HEK293 (cell line): ENCODE data around the gene EXD2.

Experiments used
- CTCF ChIA-PET: fragments of 350-600 bp; formaldehyde crosslinking; extraction: SDS; loops from one replicate; lab custom pipeline; 2021; ENCODE audit warnings: antibody characterized with exemption; lab: Yijun Ruan, JAX
- POLR2A ChIA-PET: fragments of 300-600 bp; formaldehyde crosslinking; extraction: SDS; loops from one replicate; lab custom pipeline; 2020; ENCODE audit warnings: antibody characterized with exemption, inconsistent platforms; lab: Yijun Ruan, JAX
- H3K27ac ChIP-seq: fragments of 200-500 bp; sonication (Bioruptor generic); 2 replicates; pipeline ENCODE4 v1.5.1; 2014; ENCODE audit warnings: low read depth, low read length, control low read depth, inconsistent platforms; ENCODE audit errors: extremely low read depth
- H3K36me3 ChIP-seq, 2 experiments: fragments of 200-500 bp in 1 of 2; sonication (Bioruptor generic) in 1 of 2; 1 replicate in 1 of 2; 2 replicates in 1 of 2; pipeline ENCODE4 v1.5.1; 2014 to 2017; ENCODE audit warnings: inconsistent platforms in 2 of 2, low read length in 2 of 2; ENCODE audit not compliant: control insufficient read depth in 2 of 2, insufficient read depth in 1 of 2
- H3K4me1 ChIP-seq: fragments of 200-500 bp; sonication (Bioruptor generic); 2 replicates; pipeline ENCODE4 v1.5.1; 2014; ENCODE audit warnings: mild to moderate bottlenecking, low read length, inconsistent platforms; ENCODE audit not compliant: control insufficient read depth, insufficient read depth
- H3K4me3 ChIP-seq: 2 replicates; pipeline ENCODE4 v1.5.1; 2011; ENCODE audit warnings: low read depth, mild to moderate bottlenecking, control low read depth, low read length, moderate library complexity
- H3K9me3 ChIP-seq: fragments of 200-500 bp; sonication (Bioruptor generic); 2 replicates; pipeline ENCODE4 v1.5.1; 2014; ENCODE audit warnings: low read depth, low read length, inconsistent platforms; ENCODE audit not compliant: control insufficient read depth, insufficient read depth
- HOXA7 ChIP-seq: sonication (generic); formaldehyde crosslinking; IDR thresholded peaks from 2 replicates; pipeline ENCODE4 v1.8.1; 2022; ENCODE audit warnings: missing genetic modification reagents, borderline replicate concordance
- KLF1 ChIP-seq: fragments of 450-650 bp; formaldehyde crosslinking; IDR thresholded peaks from 2 replicates; pipeline ENCODE4 v1.5.1; 2016; ENCODE audit warnings: missing biosample characterization, missing genetic modification characterization
- KLF10 ChIP-seq: fragments of 450-650 bp; IDR thresholded peaks from 2 replicates; pipeline ENCODE4 v1.5.1; 2018; ENCODE audit warnings: missing biosample characterization, mild to moderate bottlenecking, missing genetic modification characterization
- REPIN1 ChIP-seq: fragments of 450-650 bp; formaldehyde crosslinking; IDR thresholded peaks from 2 replicates; pipeline ENCODE4 v1.5.1; 2017; ENCODE audit warnings: missing biosample characterization, missing genetic modification characterization, low read depth
- SALL2 ChIP-seq: fragments of 450-650 bp; formaldehyde crosslinking; IDR thresholded peaks from 2 replicates; pipeline ENCODE4 v1.5.0; 2017; ENCODE audit warnings: missing biosample characterization, mild to moderate bottlenecking, missing genetic modification characterization, borderline replicate concordance
- ZBTB1 ChIP-seq: fragments of 450-650 bp; formaldehyde crosslinking; IDR thresholded peaks from 2 replicates; pipeline ENCODE4 v1.5.1; 2016; ENCODE audit warnings: missing biosample characterization, missing genetic modification characterization
- ZNF157 ChIP-seq: fragments of 450-650 bp; formaldehyde crosslinking; IDR thresholded peaks from 2 replicates; pipeline ENCODE4 v1.5.1; 2016; ENCODE audit warnings: missing biosample characterization, missing genetic modification characterization
- ZNF19 ChIP-seq: fragments of 450-650 bp; formaldehyde crosslinking; IDR thresholded peaks from 2 replicates; pipeline ENCODE4; 2016; ENCODE audit warnings: missing biosample characterization, missing genetic modification characterization, low read depth
- ZNF274 ChIP-seq, 2 experiments: fragments of 200-500 bp in 1 of 2; fragments of 450-650 bp in 1 of 2; sonication (Bioruptor generic) in 1 of 2; formaldehyde crosslinking in 1 of 2; IDR thresholded peaks; 2 replicates each; pipeline versions ENCODE4 v1.5.1 to v1.6.1; 2014 to 2016; ENCODE audit warnings: borderline replicate concordance in 1 of 2, inconsistent platforms in 1 of 2, low read length in 1 of 2, missing biosample characterization in 1 of 2, missing genetic modification characterization in 1 of 2
- ZNF350 ChIP-seq: fragments of 450-650 bp; formaldehyde crosslinking; IDR thresholded peaks from 2 replicates; pipeline ENCODE4 v1.5.0; 2017; ENCODE audit warnings: missing biosample characterization, mild to moderate bottlenecking, missing genetic modification characterization
- ZNF404 ChIP-seq: fragments of 450-650 bp; formaldehyde crosslinking; IDR thresholded peaks from 2 replicates; pipeline ENCODE4 v1.5.1; 2017; ENCODE audit warnings: missing biosample characterization, missing genetic modification characterization
- ZNF514 ChIP-seq: fragments of 450-650 bp; formaldehyde crosslinking; IDR thresholded peaks from 2 replicates; pipeline ENCODE4 v1.5.1; 2016; ENCODE audit warnings: missing biosample characterization, missing genetic modification characterization
- ZNF549 ChIP-seq: fragments of 450-650 bp; IDR thresholded peaks from 2 replicates; pipeline ENCODE4 v1.5.1; 2018; ENCODE audit warnings: missing biosample characterization, missing genetic modification characterization, mild to moderate bottlenecking, inconsistent platforms, moderate library complexity
- ZNF664 ChIP-seq: fragments of 450-650 bp; formaldehyde crosslinking; IDR thresholded peaks from 2 replicates; pipeline ENCODE4 v1.5.1; 2016; ENCODE audit warnings: missing biosample characterization, missing genetic modification characterization
- ZNF704 ChIP-seq: fragments of 450-650 bp; formaldehyde crosslinking; IDR thresholded peaks from 2 replicates; pipeline ENCODE4 v1.5.1; 2016; ENCODE audit warnings: missing biosample characterization, missing genetic modification characterization
- ZNF792 ChIP-seq: fragments of 450-650 bp; formaldehyde crosslinking; IDR thresholded peaks from 2 replicates; pipeline ENCODE4 v1.5.1; 2016; ENCODE audit warnings: missing biosample characterization, missing genetic modification characterization
- ZNF837 ChIP-seq: fragments of 450-650 bp; formaldehyde crosslinking; IDR thresholded peaks from 2 replicates; pipeline ENCODE4 v1.5.1; 2016; ENCODE audit warnings: missing biosample characterization, missing genetic modification characterization
- TF ChIP-seq, protein P1 (sequence below): fragments of 450-650 bp; formaldehyde crosslinking; IDR thresholded peaks from 2 replicates; pipeline ENCODE4 v1.5.1; 2016; ENCODE audit warnings: missing biosample characterization, missing genetic modification characterization, borderline replicate concordance
- TF ChIP-seq, protein P2 (sequence below): fragments of 450-650 bp; formaldehyde crosslinking; IDR thresholded peaks from 2 replicates; pipeline ENCODE4 v1.5.1; 2016; ENCODE audit warnings: missing biosample characterization, missing genetic modification characterization
- TF ChIP-seq, protein P3 (sequence below): fragments of 450-650 bp; formaldehyde crosslinking; IDR thresholded peaks from 2 replicates; pipeline ENCODE4 v1.5.1; 2016; ENCODE audit warnings: missing biosample characterization, missing genetic modification characterization
- TF ChIP-seq, protein P4 (sequence below): fragments of 450-650 bp; formaldehyde crosslinking; IDR thresholded peaks from 2 replicates; pipeline ENCODE4 v1.5.1; 2017; ENCODE audit warnings: missing biosample characterization, missing genetic modification characterization

EXD2 gene

GRCh38 chr14:69247676-69248440 lies 56.6 kb downstream of the EXD2 start (continued):
- TF ChIP-seq, protein P1, sequence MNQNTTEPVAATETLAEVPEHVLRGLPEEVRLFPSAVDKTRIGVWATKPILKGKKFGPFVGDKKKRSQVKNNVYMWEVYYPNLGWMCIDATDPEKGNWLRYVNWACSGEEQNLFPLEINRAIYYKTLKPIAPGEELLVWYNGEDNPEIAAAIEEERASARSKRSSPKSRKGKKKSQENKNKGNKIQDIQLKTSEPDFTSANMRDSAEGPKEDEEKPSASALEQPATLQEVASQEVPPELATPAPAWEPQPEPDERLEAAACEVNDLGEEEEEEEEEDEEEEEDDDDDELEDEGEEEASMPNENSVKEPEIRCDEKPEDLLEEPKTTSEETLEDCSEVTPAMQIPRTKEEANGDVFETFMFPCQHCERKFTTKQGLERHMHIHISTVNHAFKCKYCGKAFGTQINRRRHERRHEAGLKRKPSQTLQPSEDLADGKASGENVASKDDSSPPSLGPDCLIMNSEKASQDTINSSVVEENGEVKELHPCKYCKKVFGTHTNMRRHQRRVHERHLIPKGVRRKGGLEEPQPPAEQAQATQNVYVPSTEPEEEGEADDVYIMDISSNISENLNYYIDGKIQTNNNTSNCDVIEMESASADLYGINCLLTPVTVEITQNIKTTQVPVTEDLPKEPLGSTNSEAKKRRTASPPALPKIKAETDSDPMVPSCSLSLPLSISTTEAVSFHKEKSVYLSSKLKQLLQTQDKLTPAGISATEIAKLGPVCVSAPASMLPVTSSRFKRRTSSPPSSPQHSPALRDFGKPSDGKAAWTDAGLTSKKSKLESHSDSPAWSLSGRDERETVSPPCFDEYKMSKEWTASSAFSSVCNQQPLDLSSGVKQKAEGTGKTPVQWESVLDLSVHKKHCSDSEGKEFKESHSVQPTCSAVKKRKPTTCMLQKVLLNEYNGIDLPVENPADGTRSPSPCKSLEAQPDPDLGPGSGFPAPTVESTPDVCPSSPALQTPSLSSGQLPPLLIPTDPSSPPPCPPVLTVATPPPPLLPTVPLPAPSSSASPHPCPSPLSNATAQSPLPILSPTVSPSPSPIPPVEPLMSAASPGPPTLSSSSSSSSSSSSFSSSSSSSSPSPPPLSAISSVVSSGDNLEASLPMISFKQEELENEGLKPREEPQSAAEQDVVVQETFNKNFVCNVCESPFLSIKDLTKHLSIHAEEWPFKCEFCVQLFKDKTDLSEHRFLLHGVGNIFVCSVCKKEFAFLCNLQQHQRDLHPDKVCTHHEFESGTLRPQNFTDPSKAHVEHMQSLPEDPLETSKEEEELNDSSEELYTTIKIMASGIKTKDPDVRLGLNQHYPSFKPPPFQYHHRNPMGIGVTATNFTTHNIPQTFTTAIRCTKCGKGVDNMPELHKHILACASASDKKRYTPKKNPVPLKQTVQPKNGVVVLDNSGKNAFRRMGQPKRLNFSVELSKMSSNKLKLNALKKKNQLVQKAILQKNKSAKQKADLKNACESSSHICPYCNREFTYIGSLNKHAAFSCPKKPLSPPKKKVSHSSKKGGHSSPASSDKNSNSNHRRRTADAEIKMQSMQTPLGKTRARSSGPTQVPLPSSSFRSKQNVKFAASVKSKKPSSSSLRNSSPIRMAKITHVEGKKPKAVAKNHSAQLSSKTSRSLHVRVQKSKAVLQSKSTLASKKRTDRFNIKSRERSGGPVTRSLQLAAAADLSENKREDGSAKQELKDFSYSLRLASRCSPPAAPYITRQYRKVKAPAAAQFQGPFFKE (tag by site-specific recombination), result no peak
- TF ChIP-seq ZNF404 (tag by site-specific recombination) (no peak), KLF10 (tag by site-specific recombination) (no peak), ZNF792 (tag by site-specific recombination) (no peak), ZNF549 (no peak), ZNF350 (no peak), ZNF157 (tag by site-specific recombination) (no peak), HOXA7 (CRISPR knock-in tag) (no peak), ZNF704 (tag by site-specific recombination) (no peak), SALL2 (tag by site-specific recombination) (no peak), REPIN1 (no peak), ZBTB1 (no peak), ZNF837 (tag by site-specific recombination) (no peak), KLF1 (tag by site-specific recombination) (no peak)
- TF ChIP-seq, protein P2, sequence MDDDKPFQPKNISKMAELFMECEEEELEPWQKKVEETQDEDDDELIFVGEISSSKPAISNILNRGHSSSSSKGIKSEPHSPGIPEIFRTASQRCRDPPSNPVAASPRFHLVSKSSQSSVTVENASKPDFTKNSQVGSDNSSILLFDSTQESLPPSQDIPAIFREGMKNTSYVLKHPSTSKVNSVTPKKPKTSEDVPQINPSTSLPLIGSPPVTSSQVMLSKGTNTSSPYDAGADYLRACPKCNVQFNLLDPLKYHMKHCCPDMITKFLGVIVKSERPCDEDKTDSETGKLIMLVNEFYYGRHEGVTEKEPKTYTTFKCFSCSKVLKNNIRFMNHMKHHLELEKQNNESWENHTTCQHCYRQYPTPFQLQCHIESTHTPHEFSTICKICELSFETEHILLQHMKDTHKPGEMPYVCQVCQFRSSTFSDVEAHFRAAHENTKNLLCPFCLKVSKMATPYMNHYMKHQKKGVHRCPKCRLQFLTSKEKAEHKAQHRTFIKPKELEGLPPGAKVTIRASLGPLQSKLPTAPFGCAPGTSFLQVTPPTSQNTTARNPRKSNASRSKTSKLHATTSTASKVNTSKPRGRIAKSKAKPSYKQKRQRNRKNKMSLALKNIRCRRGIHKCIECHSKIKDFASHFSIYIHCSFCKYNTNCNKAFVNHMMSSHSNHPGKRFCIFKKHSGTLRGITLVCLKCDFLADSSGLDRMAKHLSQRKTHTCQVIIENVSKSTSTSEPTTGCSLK, result no peak
- TF ChIP-seq, protein P3, sequence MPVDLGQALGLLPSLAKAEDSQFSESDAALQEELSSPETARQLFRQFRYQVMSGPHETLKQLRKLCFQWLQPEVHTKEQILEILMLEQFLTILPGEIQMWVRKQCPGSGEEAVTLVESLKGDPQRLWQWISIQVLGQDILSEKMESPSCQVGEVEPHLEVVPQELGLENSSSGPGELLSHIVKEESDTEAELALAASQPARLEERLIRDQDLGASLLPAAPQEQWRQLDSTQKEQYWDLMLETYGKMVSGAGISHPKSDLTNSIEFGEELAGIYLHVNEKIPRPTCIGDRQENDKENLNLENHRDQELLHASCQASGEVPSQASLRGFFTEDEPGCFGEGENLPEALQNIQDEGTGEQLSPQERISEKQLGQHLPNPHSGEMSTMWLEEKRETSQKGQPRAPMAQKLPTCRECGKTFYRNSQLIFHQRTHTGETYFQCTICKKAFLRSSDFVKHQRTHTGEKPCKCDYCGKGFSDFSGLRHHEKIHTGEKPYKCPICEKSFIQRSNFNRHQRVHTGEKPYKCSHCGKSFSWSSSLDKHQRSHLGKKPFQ (tag by site-specific recombination), result no peak

GRCh38 chr14:69249603-69250002 lies 58.3 kb downstream of the EXD2 start:
- H3K36me3 ChIP-seq, result no peaks in the 10 kb centered on the region; a peak in 1 of 3 replicates
- H3K4me3 ChIP-seq, result no peak overlapping the region
- TF ChIP-seq, protein P4, sequence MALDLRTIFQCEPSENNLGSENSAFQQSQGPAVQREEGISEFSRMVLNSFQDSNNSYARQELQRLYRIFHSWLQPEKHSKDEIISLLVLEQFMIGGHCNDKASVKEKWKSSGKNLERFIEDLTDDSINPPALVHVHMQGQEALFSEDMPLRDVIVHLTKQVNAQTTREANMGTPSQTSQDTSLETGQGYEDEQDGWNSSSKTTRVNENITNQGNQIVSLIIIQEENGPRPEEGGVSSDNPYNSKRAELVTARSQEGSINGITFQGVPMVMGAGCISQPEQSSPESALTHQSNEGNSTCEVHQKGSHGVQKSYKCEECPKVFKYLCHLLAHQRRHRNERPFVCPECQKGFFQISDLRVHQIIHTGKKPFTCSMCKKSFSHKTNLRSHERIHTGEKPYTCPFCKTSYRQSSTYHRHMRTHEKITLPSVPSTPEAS (tag by site-specific recombination), result no peak
- TF ChIP-seq ZNF19 (tag by site-specific recombination) (no peak), ZNF664 (tag by site-specific recombination) (no peak), ZNF274 (IDR thresholded peaks at IDR 0.05; ENCODE audit: low read length) (no peak), ZNF274 (tag by site-specific recombination; IDR thresholded peaks at IDR 0.05; ENCODE audit: borderline replicate concordance) (no peak), ZNF157 (tag by site-specific recombination) (no peak), ZNF514 (tag by site-specific recombination) (no peak)
- TF ChIP-seq, all 188 proteins: peak for 0
- no peaks in the 10 kb centered on the region for H3K4me1 ChIP-seq
- ChIA-PET CTCF (interaction anchor here (0.8 to 4.0 kb wide), 2 partner anchors 18 to 210 kb away, joined by 4 to 17 read pairs; no protein-coding TSS in a partner anchor), POLR2A (no interaction called here)
- H3K9me3 ChIP-seq, result no peaks in the 10 kb centered on the region
- no peak overlapping the region for H3K27ac ChIP-seq
